IMR-90 (cell line): ENCODE results near the gene PLEKHA8. TPM values are rescaled to one million over a fixed set of nuclear protein-coding genes. Genes with fewer than 3 reads are reported as not detected.

Experiments
- ATAC-seq: fragments of 200-7000 bp; cut with Tn5 transposase; 2 replicates; pipeline ENCODE4 v1.9.1; 2020; ENCODE audit warnings: low read depth, mild to moderate bottlenecking, moderate library complexity
- BruUV-seq: library from RNA; stranded (reverse); fragments of 400-500 nt; replicated peaks from 2 replicates; lab custom pipeline; 2021; lab: Mats Ljungman, UMichigan
- CTCF ChIA-PET: fragments of 300-600 bp; formaldehyde crosslinking; extraction: SDS; loops from one replicate; lab custom pipeline; 2021; ENCODE audit warnings: antibody characterized with exemption; lab: Yijun Ruan, JAX
- POLR2A ChIA-PET: fragments of 300-600 bp; sonication (Branson Sonifier 250); formaldehyde crosslinking; loops from one replicate; lab custom pipeline; 2022; ENCODE audit warnings: antibody characterized with exemption; ENCODE audit not compliant: unreplicated experiment; lab: Charles Lee
- DNase-seq: peaks from one replicate; pipeline ENCODE4 v3.0.0; 2013
- H2AFZ ChIP-seq: replicated peaks from 2 replicates; pipeline ENCODE3; 2013; ENCODE audit warnings: low read length, mild to moderate bottlenecking; ENCODE audit not compliant: poor library complexity
- H2AK5ac ChIP-seq: 2 replicates; pipeline ENCODE4 v1.6.1; 2013; ENCODE audit warnings: low read depth, low read length, inconsistent platforms
- H2AK9ac ChIP-seq: replicated peaks from 2 replicates; pipeline ENCODE3; 2013; ENCODE audit warnings: mild to moderate bottlenecking, low read depth, low read length, moderate library complexity; ENCODE audit not compliant: poor library complexity
- H2BK120ac ChIP-seq: 2 replicates; pipeline ENCODE4 v1.6.1; 2013; ENCODE audit warnings: low read depth, low read length, inconsistent platforms
- H2BK15ac ChIP-seq: 3 replicates; pipeline ENCODE4 v1.6.1; 2013; ENCODE audit warnings: low read depth, low read length, inconsistent platforms
- H2BK20ac ChIP-seq: 2 replicates; pipeline ENCODE4 v1.6.1; 2013; ENCODE audit warnings: low read depth, mild to moderate bottlenecking, inconsistent platforms, low read length, moderate library complexity
- H2BK5ac ChIP-seq: 2 replicates; pipeline ENCODE4 v1.6.1; 2013; ENCODE audit warnings: mild to moderate bottlenecking, low read depth, low read length, inconsistent platforms; ENCODE audit not compliant: poor library complexity, severe bottlenecking
- H3K14ac ChIP-seq: replicated peaks from 2 replicates; pipeline ENCODE4 v1.6.1; 2013; ENCODE audit warnings: low read depth, low read length, inconsistent platforms
- H3K18ac ChIP-seq: 2 replicates; pipeline ENCODE4 v1.6.1; 2013; ENCODE audit warnings: low read depth, low read length, control low read depth
- H3K23ac ChIP-seq: 2 replicates; pipeline ENCODE4 v1.6.1; 2013; ENCODE audit warnings: low read depth, low read length, inconsistent platforms
- H3K27ac ChIP-seq: 2 replicates; pipeline ENCODE4 v1.5.1; 2013; ENCODE audit warnings: mild to moderate bottlenecking, control low read depth, low read length; ENCODE audit not compliant: insufficient read depth
- H3K27me3 ChIP-seq: 2 replicates; pipeline ENCODE4 v1.6.1; 2013; ENCODE audit warnings: low read length; ENCODE audit not compliant: control insufficient read depth, insufficient read depth
- H3K36me3 ChIP-seq: 2 replicates; pipeline ENCODE4 v1.6.1; 2013; ENCODE audit warnings: low read length, mixed read lengths; ENCODE audit not compliant: control insufficient read depth, insufficient read depth
- H3K4ac ChIP-seq: 2 replicates; pipeline ENCODE4 v1.6.1; 2013; ENCODE audit warnings: low read depth, low read length, inconsistent platforms
- H3K4me1 ChIP-seq: 2 replicates; pipeline ENCODE4 v1.6.1; 2013; ENCODE audit warnings: low read length, mixed read lengths; ENCODE audit not compliant: control insufficient read depth, insufficient read depth
- H3K4me2 ChIP-seq: 2 replicates; pipeline ENCODE4 v1.6.1; 2013; ENCODE audit warnings: low read depth, mild to moderate bottlenecking, control low read depth, low read length, moderate library complexity
- H3K4me3 ChIP-seq: 2 replicates; pipeline ENCODE4 v1.5.1; 2013; ENCODE audit warnings: low read depth, mild to moderate bottlenecking, control low read depth, low read length, moderate library complexity; ENCODE audit not compliant: insufficient read depth
- H3K56ac ChIP-seq: 2 replicates; pipeline ENCODE4 v1.6.1; 2013; ENCODE audit warnings: low read length, inconsistent platforms; ENCODE audit not compliant: insufficient read depth; ENCODE audit errors: extremely low read depth
- H3K79me1 ChIP-seq, 2 experiments: 2 replicates each; pipeline ENCODE4 v1.6.1; 2013; ENCODE audit warnings: low read length in 2 of 2, inconsistent platforms in 1 of 2, low read depth in 1 of 2
- H3K9ac ChIP-seq: 2 replicates; pipeline ENCODE4 v1.6.1; 2013; ENCODE audit warnings: low read depth, low read length, control low read depth
- H3K9me1 ChIP-seq: 2 replicates; pipeline ENCODE4 v1.6.1; 2013; ENCODE audit warnings: low read length, inconsistent platforms; ENCODE audit not compliant: insufficient read depth
- H3K9me3 ChIP-seq: 2 replicates; pipeline ENCODE4 v1.6.1; 2013; ENCODE audit warnings: low read length; ENCODE audit not compliant: control insufficient read depth, insufficient read depth
- H4K20me1 ChIP-seq: 2 replicates; pipeline ENCODE4 v1.6.1; 2013; ENCODE audit warnings: low read length, inconsistent platforms; ENCODE audit not compliant: insufficient read depth
- H4K5ac ChIP-seq: 2 replicates; pipeline ENCODE4 v1.6.1; 2013; ENCODE audit warnings: mild to moderate bottlenecking, low read depth, low read length, control low read depth
- H4K8ac ChIP-seq, 2 experiments: 2 replicates each; pipeline ENCODE4 v1.6.1; 2013; ENCODE audit warnings: low read depth in 2 of 2, low read length in 2 of 2, control low read depth in 1 of 2, inconsistent platforms in 1 of 2
- H4K91ac ChIP-seq: 2 replicates; pipeline ENCODE4 v1.6.1; 2013; ENCODE audit warnings: low read depth, low read length, inconsistent platforms; ENCODE audit not compliant: insufficient read depth
- BHLHE40 ChIP-seq: fragments of 150-350 bp; IDR thresholded peaks from 2 replicates; pipeline ENCODE4 v1.6.1; 2016; ENCODE audit warnings: mild to moderate bottlenecking, low read depth, low read length
- CEBPB ChIP-seq: IDR thresholded peaks from 2 replicates; pipeline ENCODE4 v1.6.1; 2012; ENCODE audit warnings: low read depth, low read length, improper control_type of control experiment
- CHD1 ChIP-seq: IDR thresholded peaks from 2 replicates; pipeline ENCODE4 v1.6.1; 2012; ENCODE audit warnings: low read depth, low read length, improper control_type of control experiment
- CTCF ChIP-seq: conservative IDR thresholded peaks from 2 replicates; pipeline ENCODE4 v1.5.1; 2012; ENCODE audit warnings: mild to moderate bottlenecking, low read depth, low read length, improper control_type of control experiment
- ELK1 ChIP-seq: fragments of 150-350 bp; IDR thresholded peaks from 2 replicates; pipeline ENCODE4 v1.6.1; 2016; ENCODE audit warnings: low read depth, mild to moderate bottlenecking, low read length, moderate library complexity, borderline replicate concordance
- FOS ChIP-seq: fragments of 150-350 bp; IDR thresholded peaks from 2 replicates; pipeline ENCODE4 v1.6.1; 2016; ENCODE audit warnings: low read depth, low read length
- MAFK ChIP-seq: IDR thresholded peaks from 2 replicates; pipeline ENCODE4 v1.6.1; 2012; ENCODE audit warnings: low read depth, low read length, improper control_type of control experiment
- MAZ ChIP-seq: IDR thresholded peaks from 2 replicates; pipeline ENCODE4 v1.6.1; 2012; ENCODE audit warnings: low read depth, mild to moderate bottlenecking, low read length, improper control_type of control experiment, moderate library complexity, borderline replicate concordance
- MXI1 ChIP-seq: IDR thresholded peaks from 2 replicates; pipeline ENCODE4 v1.6.1; 2012; ENCODE audit warnings: low read depth, mild to moderate bottlenecking, low read length, moderate library complexity, borderline replicate concordance
- NFE2L2 ChIP-seq: fragments of 150-350 bp; IDR thresholded peaks from 2 replicates; pipeline ENCODE4 v1.6.1; 2016; ENCODE audit warnings: low read depth, mild to moderate bottlenecking, low read length
- POLR2A ChIP-seq: IDR thresholded peaks from 2 replicates; pipeline ENCODE4 v1.6.1; 2012; ENCODE audit warnings: mild to moderate bottlenecking, low read depth, low read length
- RAD21 ChIP-seq: IDR thresholded peaks from 2 replicates; pipeline ENCODE4 v1.6.1; 2012; ENCODE audit warnings: low read length, improper control_type of control experiment
- RCOR1 ChIP-seq: IDR thresholded peaks from 2 replicates; pipeline ENCODE4 v1.6.1; 2012; ENCODE audit warnings: mild to moderate bottlenecking, low read length, improper control_type of control experiment; ENCODE audit not compliant: insufficient replicate concordance
- RFX5 ChIP-seq: IDR thresholded peaks from 2 replicates; pipeline ENCODE4 v1.8.0; 2012; ENCODE audit warnings: low read depth, mild to moderate bottlenecking, low read length, moderate library complexity
- SMC3 ChIP-seq: fragments of 150-350 bp; IDR thresholded peaks from 2 replicates; pipeline ENCODE4 v1.6.1; 2016; ENCODE audit warnings: low read depth, mild to moderate bottlenecking, antibody characterized with exemption, low read length, moderate library complexity
- USF2 ChIP-seq: fragments of 150-350 bp; IDR thresholded peaks from 2 replicates; pipeline ENCODE4 v1.6.1; 2017; ENCODE audit warnings: mild to moderate bottlenecking, antibody characterized with exemption, low read length, low read depth
- WGBS, 2 experiments: methylation state at CpG; one replicate each; pipeline versions ENCODE4 v1.1.5 to v1.1.7; 2013; ENCODE audit warnings: missing lambda C conversion rate in 2 of 2; ENCODE audit not compliant: insufficient read length in 1 of 2; ENCODE audit errors: extremely low coverage in 2 of 2; 5-methylcytosine and 5-hydroxymethylcytosine counted together
- dilution Hi-C: fragments of 300-500 bp; cut with HindIII; formaldehyde crosslinking; loops from one replicate; pipeline ENCODE4 v1.14.3; 2018; ENCODE audit warnings: low sequenced_read_pairs; ENCODE audit not compliant: unreplicated experiment
- in situ Hi-C: fragments of 300-500 bp; cut with MboI; formaldehyde crosslinking; loops from 3 replicates; pipeline ENCODE4 v1.14.3; 2019; ENCODE audit warnings: low sequenced_read_pairs, inconsistent platforms, mixed read lengths
- intact Hi-C: fragments of 100-400 bp; cut with micrococcal nuclease; formaldehyde crosslinking; loops from 2 replicates; pipeline ENCODE4 v1.10.0; 2022
- polyA plus RNA-seq, 3 experiments: library from polyadenylated mRNA; depleted of rRNA; stranded (reverse); fragments of >200 nt; gene quantifications; 2 replicates each; pipeline ENCODE4 v1.2.3, GENCODE V29; 2012; ENCODE audit warnings: low replicate concordance in 1 of 3
- total RNA-seq: library from RNA; depleted of rRNA; stranded (reverse); fragments of >200 nt; gene quantifications from 2 replicates; pipeline ENCODE4 v1.2.3, GENCODE V29; 2012

PLEKHA8 gene
- total and polyA plus RNA-seq, 2 of the 4 experiments (the other 2 are of a cell fraction), result 3.6 to 9.7 TPM

DNA sequence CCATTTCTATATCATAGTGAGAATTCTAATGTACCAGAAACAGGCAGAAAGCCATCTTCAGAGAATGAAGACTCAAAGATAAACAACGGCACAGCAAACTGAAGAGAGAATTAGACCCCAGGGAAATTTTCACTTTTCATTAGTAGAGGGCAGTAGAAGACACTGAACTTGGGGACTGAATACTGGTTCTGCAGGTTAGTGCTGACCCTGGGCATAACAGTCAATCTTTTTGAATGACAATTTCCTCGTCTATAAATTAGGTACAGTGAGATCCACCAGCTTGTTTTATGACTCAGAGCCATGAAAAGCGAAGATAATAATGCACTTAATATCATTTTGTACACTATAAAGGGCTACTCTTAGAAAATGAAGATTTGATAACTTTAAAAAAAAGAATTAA lies 15.5 kb upstream of the PLEKHA8 start:
- in situ Hi-C loops (no loop called here), intact Hi-C loops (no loop called here), dilution Hi-C loops (no loop called here)
- no peak for TF ChIP-seq CTCF
- no peak for TF ChIP-seq RFX5
- TF ChIP-seq POLR2A, result no peak
- no peak for TF ChIP-seq ELK1
- no peak for TF ChIP-seq USF2
- TF ChIP-seq RCOR1, result no peak
- no peak for TF ChIP-seq BHLHE40
- TF ChIP-seq FOS, result no peak
- no peak for TF ChIP-seq NFE2L2
- no peak for TF ChIP-seq MAZ
- TF ChIP-seq SMC3, result no peak
- no peak for TF ChIP-seq CHD1
- TF ChIP-seq MXI1, result no peak
- no peak for TF ChIP-seq RAD21
- no peak for TF ChIP-seq CEBPB
- no peak for TF ChIP-seq MAFK
- H4K8ac ChIP-seq, result no peak overlapping the region
- H3K9me3 ChIP-seq, result no peaks in the 10 kb centered on the region
- no peak overlapping the region for H2BK5ac ChIP-seq
- no peak overlapping the region for H2AK9ac ChIP-seq
- no peak overlapping the region for H3K4me2 ChIP-seq
- 0 out of 2 replicates have a peak, but pooled peaks cover 8% of the 10 kb centered on the region for H3K36me3 ChIP-seq
- H3K56ac ChIP-seq, result no peak overlapping the region
- H3K23ac ChIP-seq, result no peak overlapping the region
- no peak overlapping the region for H3K18ac ChIP-seq
- CTCF ChIA-PET, result interaction anchor here (0.6 kb wide), 1 partner anchor 46 kb away, joined by 4 read pairs; no protein-coding TSS in a partner anchor
- H3K14ac ChIP-seq, result no peak overlapping the region
- no peak overlapping the region for H3K27ac ChIP-seq
- H3K9me1 ChIP-seq, result no peaks in the 10 kb centered on the region
- no peaks in the 10 kb centered on the region for H4K20me1 ChIP-seq
- H2BK20ac ChIP-seq, result no peak overlapping the region
- DNase-seq (no peak), ATAC-seq (no peak)
- H4K5ac ChIP-seq, result no peak overlapping the region
- WGBS, 2 experiments, result no CpG with 5 or more reads among the region's 3 CpGs
- H2AK5ac ChIP-seq, result no peak overlapping the region
- BruUV-seq, result no TSS peak
- no peak overlapping the region for H2BK15ac ChIP-seq
- no peak overlapping the region for H3K9ac ChIP-seq
- H3K4ac ChIP-seq, result no peak overlapping the region
- no peak overlapping the region for H4K91ac ChIP-seq
- POLR2A ChIA-PET, result no interaction called here
- H2AFZ ChIP-seq, result no peak overlapping the region
- no peaks in the 10 kb centered on the region for H3K27me3 ChIP-seq
- H2BK120ac ChIP-seq, result no peak overlapping the region
- no peaks in the 10 kb centered on the region for H3K4me1 ChIP-seq
- no peak overlapping the region for H3K4me3 ChIP-seq
- H3K79me1 ChIP-seq, result peaks cover 0 to 4% of the 10 kb centered on the region in 2 experiments; a peak in 1 of 4 replicates
